ENCODE data around the gene NADK.
A peak's percentile ranks its signal among the peaks of the same experiment; 100 is the strongest.
"Not testable (repeated sequence)": the region's sequence is repeated elsewhere in the genome, so short reads cannot be mapped to it uniquely, and the experiment has no call there.

The NADK gene

DNA sequence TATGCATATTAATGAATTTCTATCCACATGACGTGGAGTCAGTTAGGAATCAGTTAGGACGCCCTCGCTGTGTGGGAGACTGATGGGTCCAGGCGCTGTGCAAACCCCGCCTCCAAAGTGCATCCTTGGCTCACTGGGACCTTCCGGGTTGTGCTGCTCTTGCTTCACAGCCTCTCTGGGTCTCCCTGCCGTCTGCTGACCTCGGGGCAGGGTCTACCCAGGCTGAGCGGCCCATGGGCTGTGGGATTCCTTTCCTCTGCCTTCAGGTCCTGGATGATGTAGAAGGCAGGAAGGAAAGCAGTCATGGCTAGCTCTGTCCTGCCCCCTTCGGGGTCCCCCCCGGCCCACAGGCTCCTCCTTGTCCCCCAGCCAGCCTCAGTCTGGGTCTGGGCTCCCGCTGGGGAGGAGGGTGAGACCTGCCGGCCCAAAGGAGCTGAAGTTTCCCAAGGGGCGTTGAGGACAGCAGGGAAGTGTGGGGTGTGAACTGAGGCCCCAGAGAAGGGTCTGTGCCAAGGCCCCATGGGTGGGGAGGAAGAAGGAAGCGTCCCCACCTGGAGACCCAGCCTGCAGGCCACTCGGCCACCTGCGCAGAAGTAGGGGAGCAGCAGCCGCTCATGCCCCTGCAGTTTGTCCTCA is 29.5 kb downstream of the NADK start:
- no peak for DNase-seq (ENCODE audit: low read depth in 2 of 3, low spot score in 1 of 3)

DNA sequence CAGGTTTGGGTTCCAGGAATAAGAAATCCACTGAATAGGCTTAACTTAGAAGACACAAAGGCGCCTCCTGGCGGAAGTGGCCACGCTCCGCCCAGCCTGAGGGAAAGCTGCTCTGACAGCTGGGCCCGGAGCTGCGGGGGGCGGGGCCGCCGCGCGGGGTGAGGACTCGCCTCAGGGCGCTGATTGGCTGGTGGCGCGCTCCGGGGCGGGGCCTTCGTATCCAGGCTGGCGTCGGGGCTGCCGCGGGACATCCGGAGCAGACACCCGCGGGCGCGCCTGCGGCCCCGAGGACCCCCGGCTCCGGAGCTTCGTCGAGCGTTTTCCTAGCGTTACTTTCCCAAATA is 31.7 kb downstream of the NADK start:
- not testable (repeated sequence) for DNase-seq (ENCODE audit: low read depth in 2 of 3, low spot score in 1 of 3)

DNA sequence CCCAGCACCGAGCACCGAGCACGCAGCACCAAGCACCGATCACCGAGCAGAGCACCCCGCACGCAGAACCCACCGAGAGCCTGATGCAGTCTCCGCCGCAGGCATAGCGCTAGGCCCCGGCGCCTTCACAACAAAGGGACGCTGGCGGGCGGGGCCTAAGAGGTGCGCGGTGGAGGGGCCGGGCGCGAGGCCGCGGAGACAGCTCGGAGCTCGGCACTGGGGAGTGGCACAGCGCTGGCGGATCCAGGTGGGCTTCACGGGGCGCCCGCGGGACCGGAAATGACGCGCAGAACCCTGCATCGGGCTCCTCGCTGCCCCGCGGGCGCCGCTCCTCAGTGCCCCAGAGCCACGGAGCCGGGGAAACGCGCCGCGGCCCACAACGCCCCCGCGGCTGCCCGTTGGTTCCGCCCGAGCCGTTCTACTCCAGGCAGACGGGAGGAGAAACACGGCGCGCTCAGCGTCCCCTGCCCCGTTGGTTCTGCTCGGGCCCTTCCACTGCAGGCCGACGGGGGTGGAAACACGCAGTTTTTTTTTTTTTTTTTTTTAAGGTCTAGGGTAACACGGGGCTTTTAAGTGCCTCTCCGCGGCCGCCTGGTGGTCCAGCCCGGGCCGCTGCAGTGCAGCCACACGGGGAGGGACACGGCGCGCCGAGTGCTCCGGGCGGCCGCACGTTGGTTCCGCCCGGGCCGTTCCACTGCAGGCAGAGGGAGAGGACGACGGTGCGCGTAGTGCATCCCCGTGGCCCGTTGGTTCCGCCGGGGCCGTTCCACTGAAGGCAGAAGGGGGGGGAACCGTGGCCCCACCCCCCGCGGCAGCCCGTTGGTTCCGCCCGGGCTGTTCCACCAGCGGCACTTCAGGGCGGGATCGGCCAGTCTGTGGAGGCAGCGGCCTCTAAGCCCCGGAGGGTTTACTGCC is 32.4 kb downstream of the NADK start:
- DNase-seq (ENCODE audit: low read depth in 2 of 3, low spot score in 1 of 3) = peak; percentile 56 to 92 (median 88)

DNA sequence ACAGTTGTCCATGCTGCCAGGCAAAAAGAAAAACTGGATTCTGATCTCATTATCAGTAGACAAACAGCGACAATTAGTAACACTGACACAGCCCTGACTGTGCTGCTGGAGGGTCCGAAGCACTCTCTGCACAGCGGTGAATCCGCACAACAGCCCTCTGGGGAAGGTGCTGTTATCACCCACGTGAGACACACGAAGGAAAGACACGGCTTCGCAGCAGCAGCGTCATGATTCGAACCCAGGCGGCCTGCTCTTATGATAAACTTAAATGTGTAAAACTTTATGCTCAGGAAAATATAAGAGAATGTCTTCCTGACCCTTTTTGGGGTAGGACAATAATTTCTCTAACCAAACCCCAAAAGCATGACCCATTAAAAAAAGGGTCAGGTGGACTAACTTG is 35.7 kb downstream of the NADK start:
- not testable (repeated sequence) for DNase-seq (ENCODE audit: low read depth in 2 of 3, low spot score in 1 of 3)

DNA sequence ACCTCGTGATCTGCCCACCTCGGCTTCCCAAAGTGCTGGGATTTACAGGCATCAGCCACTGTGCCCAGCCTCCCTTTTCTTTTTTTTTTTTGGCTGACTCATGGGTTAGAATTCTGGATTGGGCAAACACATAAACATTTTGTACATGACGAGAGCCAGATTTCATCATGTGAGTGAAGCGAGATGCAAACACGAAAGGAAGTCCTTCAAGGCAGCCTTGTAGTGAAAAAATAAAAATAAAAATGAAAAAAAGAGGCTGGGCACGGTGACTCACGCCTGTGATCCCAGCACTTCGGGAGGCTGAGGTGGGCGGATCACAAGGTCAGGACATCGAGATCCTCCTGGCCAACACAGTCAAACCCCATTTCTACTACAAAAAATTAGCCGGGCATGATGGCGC is 37.3 kb downstream of the NADK start:
- DNase-seq (ENCODE audit: low read depth in 2 of 3, low spot score in 1 of 3) = not testable (repeated sequence)

DNA sequence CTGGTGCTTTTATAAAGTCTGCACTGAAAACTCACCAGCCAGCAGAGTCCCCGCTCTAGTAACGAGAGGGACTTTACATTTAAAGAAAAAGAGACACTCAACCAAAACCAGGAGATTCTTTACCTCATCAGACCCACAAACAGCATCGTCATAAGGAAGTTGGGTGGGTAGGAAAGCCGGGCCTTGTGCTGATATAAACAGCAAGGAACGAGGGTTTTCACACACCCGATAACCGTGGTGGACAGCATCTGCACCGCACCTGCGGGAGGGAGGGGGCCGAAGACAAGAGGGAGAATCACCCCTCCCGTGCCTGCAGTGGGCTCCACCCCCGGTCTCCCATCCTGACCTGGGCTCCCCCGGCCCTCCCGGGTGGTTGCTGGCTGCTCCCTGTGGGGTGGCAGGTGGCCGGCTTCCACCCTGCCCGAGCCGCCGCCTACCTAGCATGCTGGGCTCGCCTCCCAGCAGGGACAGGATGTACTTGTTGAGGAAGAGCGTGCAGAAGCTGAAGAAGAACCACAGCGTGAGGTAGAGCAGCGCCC is 39.4 kb downstream of the NADK start:
- DNase-seq (ENCODE audit: low read depth in 2 of 3, low spot score in 1 of 3) = not testable (repeated sequence)

DNA sequence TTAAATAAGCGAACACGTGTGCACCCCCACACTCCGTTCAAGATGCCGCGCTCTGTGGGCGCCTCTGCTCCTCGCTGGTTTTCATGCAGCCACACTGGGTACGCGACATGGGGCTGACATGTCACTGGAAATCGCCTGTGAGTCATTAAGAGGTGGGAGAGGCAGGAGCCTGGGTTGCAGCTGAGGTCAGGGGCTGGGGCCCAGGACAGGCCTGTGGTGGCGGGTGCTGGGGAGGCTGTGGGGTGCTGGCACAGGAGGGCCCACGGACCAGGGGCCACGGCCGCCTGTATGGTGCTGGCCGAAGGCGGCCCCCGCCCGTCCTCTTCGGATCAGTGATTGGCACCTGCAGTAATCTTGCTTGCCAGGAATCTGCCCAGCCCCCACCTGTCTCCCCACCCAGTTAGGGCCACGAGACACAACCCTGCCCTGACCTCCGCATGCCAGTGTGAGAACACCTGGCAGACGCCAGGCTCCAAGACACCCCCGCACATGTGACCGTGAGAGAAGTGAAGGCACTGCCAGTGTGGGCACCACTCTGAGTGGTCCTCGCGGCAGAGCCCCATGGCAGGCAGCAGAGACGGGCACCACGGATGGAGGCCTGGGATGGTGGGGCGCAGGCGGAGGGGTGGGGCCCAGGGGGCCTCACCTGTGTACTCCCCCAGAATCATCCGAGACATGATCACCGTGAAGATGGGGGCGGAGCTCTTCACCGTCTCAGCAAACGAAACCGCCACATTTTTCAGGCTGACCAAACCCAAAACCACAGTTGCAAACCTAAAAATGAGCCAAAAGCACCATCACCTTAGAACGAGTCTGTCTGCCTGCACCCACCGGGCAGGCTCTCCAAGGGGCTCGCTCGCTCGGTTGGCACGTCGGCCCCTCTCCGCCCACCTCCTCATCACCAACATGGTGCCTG is 40.3 kb downstream of the NADK start:
- not testable (repeated sequence) for DNase-seq (ENCODE audit: low read depth in 2 of 3, low spot score in 1 of 3)

DNA sequence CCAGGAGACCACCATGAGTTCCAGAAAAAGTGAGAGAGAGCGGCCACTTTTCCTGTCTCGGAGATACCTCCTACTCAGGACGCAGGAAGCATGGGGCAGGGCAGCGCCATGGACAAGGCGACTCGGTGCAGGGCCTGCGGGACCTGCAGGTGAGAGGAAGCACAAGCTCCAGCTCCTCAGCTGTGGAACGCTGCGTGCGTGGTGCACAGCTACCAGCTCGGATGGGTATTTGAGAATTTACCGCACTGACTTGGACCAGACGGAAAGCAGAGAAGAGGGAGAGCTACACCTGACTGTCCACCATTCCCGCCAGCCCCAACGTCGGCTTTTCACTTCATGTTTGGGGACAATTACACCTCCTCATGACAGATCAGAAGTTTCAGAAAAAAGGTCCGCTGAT is 45.9 kb downstream of the NADK start:
- no peak for DNase-seq (ENCODE audit: low read depth in 2 of 3, low spot score in 1 of 3)

DNA sequence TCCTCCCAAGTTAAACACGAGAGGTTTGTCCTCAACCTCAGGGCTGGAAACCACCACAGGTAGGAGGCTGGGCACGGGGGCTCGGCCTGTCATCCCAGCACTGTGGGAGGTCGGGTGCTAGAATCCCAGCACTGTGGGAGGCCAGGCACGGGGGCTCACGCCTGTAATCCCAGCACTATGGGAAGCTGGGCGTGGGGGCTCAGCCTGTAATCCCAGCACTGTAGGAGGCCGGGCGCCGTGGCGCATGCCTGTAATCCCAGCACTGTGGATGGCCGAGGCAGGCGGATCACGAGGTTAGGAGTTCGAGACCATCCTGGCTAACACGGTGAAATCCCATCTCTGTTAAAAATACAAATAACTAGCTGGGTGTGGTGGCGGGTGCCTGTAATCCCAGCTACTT is 47.4 kb downstream of the NADK start:
- no peak for DNase-seq (ENCODE audit: low read depth in 2 of 3, low spot score in 1 of 3)

DNA sequence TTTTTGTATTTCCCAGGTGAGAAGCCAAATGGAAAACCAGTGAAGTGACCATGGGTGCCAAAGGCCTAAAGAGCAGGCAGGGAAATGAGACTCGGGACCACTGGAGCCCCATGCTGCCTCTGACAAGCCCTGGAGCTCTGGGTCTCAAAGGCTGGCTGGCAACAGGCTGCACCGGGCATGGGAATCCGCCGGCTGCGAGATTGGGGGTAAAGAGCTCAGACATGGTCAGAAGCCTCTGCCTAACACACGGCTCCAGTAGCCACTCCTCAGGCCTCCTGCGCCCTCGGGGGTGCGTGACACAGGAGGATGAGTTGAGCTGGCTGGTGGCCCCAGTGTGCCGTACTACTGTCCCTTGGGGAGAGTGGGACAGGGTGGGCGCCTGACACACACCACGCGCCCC is 48.0 kb downstream of the NADK start:
- not testable (repeated sequence) for DNase-seq (ENCODE audit: low read depth in 2 of 3, low spot score in 1 of 3)

DNA sequence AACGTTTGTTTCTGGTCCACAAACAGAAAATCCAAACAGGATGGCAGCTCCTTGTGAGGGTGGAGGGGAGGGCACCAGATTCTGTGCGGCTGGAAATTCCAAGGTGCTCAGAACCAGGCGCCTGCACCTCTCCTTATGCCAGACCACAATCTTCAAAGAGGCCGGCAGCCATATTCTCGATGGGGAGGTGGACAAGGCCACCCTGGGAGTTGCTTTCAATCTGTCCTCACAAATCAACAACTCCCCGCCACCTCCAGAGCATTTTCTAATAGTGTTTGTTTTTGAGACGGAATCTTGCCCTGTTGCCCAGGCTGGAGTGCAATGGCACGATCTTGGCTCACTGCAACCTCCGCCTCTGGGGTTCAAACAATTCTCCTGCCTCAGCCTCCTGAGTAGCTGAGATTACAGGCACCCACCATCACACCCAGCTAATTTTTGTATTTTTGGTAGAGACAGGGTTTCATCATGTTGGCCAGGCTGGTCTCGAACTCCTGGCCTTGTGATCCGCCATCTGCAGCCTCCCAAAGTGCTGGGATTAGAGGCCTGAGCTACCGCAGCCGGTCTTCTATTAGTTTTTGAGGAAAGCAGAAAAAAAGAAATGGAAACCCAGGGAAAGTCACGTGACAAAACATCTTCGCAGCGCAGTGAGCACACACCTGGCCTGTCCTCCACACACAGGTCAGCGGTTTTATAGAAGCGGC is 49.0 kb downstream of the NADK start:
- not testable (repeated sequence) for DNase-seq (ENCODE audit: low read depth in 2 of 3, low spot score in 1 of 3)

DNA sequence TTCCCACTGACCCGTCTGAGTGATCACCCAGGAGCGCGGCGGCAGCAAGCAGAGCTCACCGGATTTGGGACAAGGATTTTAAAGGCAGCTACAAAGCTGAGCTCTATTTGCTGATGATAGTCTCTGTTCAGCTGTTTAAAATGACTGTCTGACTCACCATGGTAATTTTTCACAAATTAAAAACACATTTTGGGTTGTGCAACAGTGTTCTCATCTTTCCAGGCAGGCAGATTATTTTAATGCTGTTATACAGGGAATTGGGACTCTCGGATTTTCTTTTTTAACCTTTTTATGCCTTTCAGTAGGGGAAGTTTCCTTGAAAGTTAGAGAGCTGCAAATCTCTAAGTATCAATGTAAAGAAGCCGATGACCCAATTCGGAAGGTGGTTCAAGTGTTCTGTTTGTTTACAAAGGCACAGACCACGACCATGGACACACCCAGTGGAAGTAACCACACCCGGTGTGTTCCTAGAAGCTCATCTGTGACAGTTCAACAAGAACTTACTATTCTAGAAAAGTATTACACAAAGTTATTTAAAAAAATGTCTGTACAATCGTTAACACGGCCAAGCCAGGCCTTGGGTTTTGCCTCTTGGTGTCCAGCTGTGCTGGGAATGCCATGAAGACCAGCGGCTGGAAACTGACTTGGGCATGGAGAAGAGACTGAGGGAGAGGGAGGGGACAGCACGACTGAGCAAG is 49.8 kb downstream of the NADK start:
- not testable (repeated sequence) for DNase-seq (ENCODE audit: low read depth in 2 of 3, low spot score in 1 of 3)

DNA sequence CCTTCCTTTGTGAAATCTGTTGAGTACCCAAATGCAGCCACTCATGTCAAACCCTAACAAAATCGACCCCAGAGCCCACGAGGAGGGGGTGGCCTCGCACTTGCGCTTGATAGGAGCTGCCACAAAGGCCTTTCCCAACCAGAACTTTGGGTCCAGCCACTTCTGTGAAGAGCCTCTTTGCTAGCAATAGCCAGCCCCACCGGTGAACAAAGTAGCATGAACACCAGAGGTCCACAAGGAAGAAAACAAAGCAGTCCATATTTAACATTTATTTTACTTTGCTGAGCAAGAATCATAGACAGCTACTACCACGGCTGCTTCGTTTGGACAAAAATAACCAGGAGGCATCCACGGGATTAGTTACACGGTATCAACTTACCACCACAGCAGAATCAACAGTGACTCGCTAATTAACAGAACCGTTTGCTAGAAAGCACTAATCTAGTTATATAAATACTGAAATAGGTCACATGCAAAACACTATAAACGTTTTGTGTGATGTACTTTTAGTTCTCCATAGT is 51.1 kb downstream of the NADK start:
- DNase-seq (ENCODE audit: low read depth in 2 of 3, low spot score in 1 of 3) = not testable (repeated sequence)

DNA sequence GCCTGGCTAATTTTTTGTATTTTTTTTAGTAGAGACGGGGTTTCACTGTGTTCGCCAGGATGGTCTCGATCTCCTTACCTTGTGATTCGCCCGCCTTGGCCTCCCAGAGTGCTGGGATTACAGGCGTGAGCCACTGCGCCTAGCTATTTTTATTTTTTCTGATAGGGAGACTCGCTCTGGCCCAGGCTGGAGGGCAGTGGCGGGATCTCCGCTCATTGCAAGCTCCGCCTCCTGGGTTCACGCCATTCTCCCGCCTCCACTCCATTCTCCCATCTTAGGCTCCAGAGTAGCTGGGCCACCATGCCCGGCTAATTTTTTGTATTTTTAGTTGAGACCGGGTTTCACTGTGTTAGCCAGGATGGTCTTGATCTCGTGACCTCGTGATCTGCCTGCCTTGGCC is 52.2 kb downstream of the NADK start:
- not testable (repeated sequence) for DNase-seq (ENCODE audit: low read depth in 2 of 3, low spot score in 1 of 3)

DNA sequence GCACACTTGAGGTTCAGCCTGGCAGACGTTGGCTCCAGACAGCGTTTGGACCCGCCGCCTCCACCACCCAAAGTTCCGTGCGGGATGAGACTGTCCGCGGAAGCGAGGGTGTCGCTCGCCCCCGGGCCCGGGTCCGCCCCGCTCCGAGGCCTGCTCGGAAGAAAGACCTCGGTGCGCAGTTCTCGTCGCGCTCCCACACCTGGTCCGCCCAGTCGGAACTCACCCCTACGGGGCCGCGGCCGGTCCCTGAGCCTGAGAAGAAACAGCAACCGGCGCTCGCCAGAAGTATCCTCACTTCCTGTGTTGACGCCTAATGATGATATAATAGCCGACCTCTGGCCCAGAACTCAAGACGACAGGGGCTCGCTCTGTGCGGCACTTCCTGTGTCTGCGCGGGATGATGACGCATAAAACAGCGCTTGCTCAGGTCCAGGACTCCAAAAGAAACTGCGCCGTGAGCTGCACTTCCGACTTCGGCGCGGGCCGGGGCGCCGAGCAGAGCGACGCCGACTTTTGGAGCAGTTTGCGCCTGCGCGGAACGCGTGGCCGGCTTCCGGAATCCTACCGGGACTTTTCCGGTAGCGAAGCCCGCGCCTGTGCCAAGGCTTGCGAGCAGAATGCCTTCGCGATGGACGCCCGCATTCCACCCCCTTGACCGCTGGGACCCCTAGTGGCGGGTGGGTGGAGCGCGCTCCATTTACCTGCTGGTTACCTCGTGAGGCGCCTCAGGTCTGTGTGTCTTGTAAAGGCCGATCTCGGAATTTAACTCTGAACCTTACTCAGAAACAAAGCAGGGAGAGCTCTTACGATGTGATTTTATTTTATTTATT is 54.0 kb downstream of the NADK start, which contains the start of gene CDK11A:
Gene CDK11A (minus strand): TSS at position 323 of the 830 bp plus-strand sequence. CDS start 1,539 bp downstream, outside the sequence.
- peak; percentile 88 to 98 (median 96) for DNase-seq (ENCODE audit: low read depth in 2 of 3, low spot score in 1 of 3)

DNA sequence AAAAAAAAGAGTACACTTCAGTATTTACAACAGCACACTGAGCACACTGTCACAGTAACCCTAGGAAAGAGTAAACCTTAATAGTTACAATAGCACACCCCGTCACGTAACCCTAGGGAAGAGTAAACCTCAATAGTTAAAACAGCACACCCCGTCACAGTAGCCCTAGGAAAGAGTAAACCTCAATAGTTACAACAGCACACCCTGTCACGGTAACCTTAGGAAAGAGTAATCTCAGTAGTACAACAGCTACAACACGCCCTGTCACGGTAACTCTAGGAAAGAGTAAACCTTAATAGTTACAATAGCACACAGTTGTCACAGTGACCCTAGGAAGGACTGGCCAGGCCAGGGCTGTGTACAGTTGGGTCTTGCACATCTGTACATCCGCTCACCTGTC is 57.1 kb downstream of the NADK start:
- DNase-seq (ENCODE audit: low read depth in 2 of 3, low spot score in 1 of 3) = no peak

DNA sequence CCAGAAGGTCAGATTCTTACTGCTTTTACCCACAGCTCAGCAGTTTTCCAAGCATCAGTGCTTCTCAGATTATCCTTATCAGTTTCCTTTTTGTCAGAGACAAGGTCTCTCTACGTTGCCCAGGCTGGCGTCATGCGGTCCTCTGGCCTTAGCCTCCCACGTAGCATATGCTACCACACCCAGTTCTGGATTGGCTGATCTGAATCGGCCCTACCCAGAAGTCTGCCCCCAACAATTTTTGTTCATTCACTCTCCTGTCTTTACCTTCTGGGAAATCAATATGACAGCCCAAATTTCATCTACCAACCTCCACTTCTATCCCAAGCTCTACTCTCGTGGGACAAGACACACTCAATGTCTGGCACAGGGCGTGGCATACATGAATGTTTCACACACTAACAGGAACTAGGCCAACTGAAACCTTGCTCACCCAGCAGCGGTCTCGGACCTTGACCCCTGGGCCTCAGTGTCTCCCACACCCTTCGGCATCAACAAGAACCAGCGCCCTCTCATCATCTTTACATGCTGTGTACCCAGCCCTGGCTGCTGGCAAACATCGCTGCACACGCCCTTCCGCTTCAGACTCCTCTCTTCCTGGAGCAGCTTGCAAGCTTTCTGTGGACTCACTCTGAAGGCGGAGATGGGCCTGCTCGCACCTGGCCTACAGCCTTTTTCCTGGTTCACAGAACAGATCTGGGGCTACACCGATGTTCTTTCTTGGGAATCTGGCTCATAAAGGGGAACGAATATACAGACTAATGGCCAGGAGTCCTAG is 63.0 kb downstream of the NADK start:
- not testable (repeated sequence) for DNase-seq (ENCODE audit: low read depth in 2 of 3, low spot score in 1 of 3)

DNA sequence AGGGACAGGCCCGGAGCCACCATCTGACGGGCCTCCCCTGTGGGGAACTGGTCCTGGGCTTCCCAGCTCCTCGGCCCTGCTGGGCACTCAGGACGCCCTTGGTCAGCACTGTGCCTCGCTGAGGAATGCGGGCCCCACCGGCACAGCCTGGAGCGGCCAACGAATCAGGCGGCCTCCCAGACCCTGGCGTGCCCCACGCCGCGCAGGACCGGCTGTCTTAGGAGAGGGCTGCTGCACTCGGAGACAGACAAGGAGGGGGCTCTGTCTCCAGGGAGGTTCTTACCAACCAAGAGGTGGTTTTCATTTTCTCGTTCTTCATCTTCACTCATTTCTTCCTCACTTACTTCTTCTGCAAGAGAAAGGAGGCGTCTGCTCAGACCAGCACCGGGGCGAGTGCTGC is 70.4 kb downstream of the NADK start:
- DNase-seq (ENCODE audit: low read depth in 2 of 3, low spot score in 1 of 3) = not testable (repeated sequence)
